ENCODE measurements around the gene SHOC2. TPM values are rescaled to one million over a fixed set of nuclear protein-coding genes. Genes with fewer than 3 reads are reported as not detected.

Gene SHOC2
- total and polyA plus RNA-seq, 2 of the 4 experiments (the other 2 are of a cell fraction): 13.4 to 47.5 TPM

DNA sequence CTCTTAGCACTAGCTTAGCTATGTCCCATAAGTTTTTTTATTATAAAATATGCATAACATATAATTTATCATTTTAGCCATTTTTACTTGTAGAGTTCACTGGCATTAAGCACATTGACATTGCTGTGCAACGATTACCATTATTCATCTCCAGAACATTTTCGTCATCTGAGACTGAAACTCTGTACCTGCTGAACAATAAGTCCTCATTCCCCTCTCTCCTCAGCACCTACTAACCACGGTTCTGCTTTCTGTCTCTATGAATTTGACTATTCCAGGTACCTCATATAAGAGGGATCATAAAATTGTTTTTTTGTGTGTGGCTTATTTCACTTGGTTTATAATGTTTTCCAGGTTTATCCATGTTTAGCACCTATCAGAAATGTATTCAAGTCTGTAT is 64.1 kb downstream of the SHOC2 start:
- Histone ChIP-seq H3K9me3 (ENCODE audit: control insufficient read depth, insufficient read depth, low read length) (no peaks in the 10 kb centered on the region), H3K9me1 (ENCODE audit: insufficient read depth, low read length) (no peaks in the 10 kb centered on the region), H3K4me1 (ENCODE audit: control insufficient read depth, insufficient read depth, low read length) (peaks cover 2% of the 10 kb centered on the region; the same call in 1 of the 2 replicates), H2BK5ac (ENCODE audit: low read depth, low read length, poor library complexity, severe bottlenecking) (no peak overlapping the region), H3K79me1 (ENCODE audit: low read depth in 1 of 2, low read length in 2 of 2) (peaks cover 21 to 47% of the 10 kb centered on the region in 2 experiments), H3K9ac (ENCODE audit: low read depth, low read length) (no peak overlapping the region), H4K91ac (ENCODE audit: insufficient read depth, low read depth, low read length) (no peak overlapping the region), H3K27ac (ENCODE audit: insufficient read depth, low read length) (no peak overlapping the region), H2BK20ac (ENCODE audit: low read depth, low read length) (no peak overlapping the region), H2BK15ac (ENCODE audit: low read depth, low read length) (no peak overlapping the region), H3K56ac (ENCODE audit: extremely low read depth, insufficient read depth, low read length) (no peak overlapping the region), H4K5ac (ENCODE audit: low read depth, low read length) (no peak overlapping the region), H3K27me3 (ENCODE audit: control insufficient read depth, insufficient read depth, low read length) (no peaks in the 10 kb centered on the region), H3K4me3 (ENCODE audit: insufficient read depth, low read depth, low read length) (no peak overlapping the region), H3K4ac (ENCODE audit: low read depth, low read length) (no peak overlapping the region), H3K36me3 (ENCODE audit: control insufficient read depth, insufficient read depth, low read length) (no peaks in the 10 kb centered on the region), H2AK5ac (ENCODE audit: low read depth, low read length) (no peak overlapping the region), H3K18ac (ENCODE audit: low read depth, low read length) (no peak overlapping the region), H2AK9ac (replicated peaks; ENCODE audit: low read depth, low read length, poor library complexity) (no peak overlapping the region), H3K14ac (replicated peaks; ENCODE audit: low read depth, low read length) (no peak overlapping the region), H2AFZ (replicated peaks; ENCODE audit: low read length, poor library complexity) (no peak overlapping the region), H3K23ac (ENCODE audit: low read depth, low read length) (no peak overlapping the region), H3K4me2 (ENCODE audit: low read depth, low read length) (no peak overlapping the region), H4K20me1 (ENCODE audit: insufficient read depth, low read length) (peaks cover 29% of the 10 kb centered on the region; the same call in 1 of the 2 replicates), H4K8ac (ENCODE audit: low read depth in 2 of 2, low read length in 2 of 2) (no peak overlapping the region), H2BK120ac (ENCODE audit: low read depth, low read length) (no peak overlapping the region)
- intact Hi-C loops (cut with micrococcal nuclease): no loop called here
- ChIA-PET CTCF (interaction anchor here (0.9 kb wide), 1 partner anchor 40 kb away, joined by 3 read pairs; no protein-coding TSS in a partner anchor), POLR2A (ENCODE audit: unreplicated experiment) (no interaction called here)
- ATAC-seq (ENCODE audit: low read depth) (no peak), DNase-seq (no peak)
- TF ChIP-seq RAD21 (IDR thresholded peaks at IDR 0.05; ENCODE audit: low read length): no peak
- TF ChIP-seq CEBPB (IDR thresholded peaks at IDR 0.05; ENCODE audit: low read depth, low read length): no peak
- TF ChIP-seq MAFK (IDR thresholded peaks at IDR 0.05; ENCODE audit: low read depth, low read length): no peak
- TF ChIP-seq FOS (IDR thresholded peaks at IDR 0.05; ENCODE audit: low read depth, low read length): no peak
- no peak for TF ChIP-seq BHLHE40 (IDR thresholded peaks at IDR 0.05; ENCODE audit: low read depth, low read length)
- TF ChIP-seq, protein P1, sequence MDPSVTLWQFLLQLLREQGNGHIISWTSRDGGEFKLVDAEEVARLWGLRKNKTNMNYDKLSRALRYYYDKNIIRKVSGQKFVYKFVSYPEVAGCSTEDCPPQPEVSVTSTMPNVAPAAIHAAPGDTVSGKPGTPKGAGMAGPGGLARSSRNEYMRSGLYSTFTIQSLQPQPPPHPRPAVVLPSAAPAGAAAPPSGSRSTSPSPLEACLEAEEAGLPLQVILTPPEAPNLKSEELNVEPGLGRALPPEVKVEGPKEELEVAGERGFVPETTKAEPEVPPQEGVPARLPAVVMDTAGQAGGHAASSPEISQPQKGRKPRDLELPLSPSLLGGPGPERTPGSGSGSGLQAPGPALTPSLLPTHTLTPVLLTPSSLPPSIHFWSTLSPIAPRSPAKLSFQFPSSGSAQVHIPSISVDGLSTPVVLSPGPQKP (IDR thresholded peaks at IDR 0.05; ENCODE audit: borderline replicate concordance, low read depth, low read length): no peak
- no peak for TF ChIP-seq CHD1 (IDR thresholded peaks at IDR 0.05; ENCODE audit: low read depth, low read length)
- TF ChIP-seq, protein P2, sequence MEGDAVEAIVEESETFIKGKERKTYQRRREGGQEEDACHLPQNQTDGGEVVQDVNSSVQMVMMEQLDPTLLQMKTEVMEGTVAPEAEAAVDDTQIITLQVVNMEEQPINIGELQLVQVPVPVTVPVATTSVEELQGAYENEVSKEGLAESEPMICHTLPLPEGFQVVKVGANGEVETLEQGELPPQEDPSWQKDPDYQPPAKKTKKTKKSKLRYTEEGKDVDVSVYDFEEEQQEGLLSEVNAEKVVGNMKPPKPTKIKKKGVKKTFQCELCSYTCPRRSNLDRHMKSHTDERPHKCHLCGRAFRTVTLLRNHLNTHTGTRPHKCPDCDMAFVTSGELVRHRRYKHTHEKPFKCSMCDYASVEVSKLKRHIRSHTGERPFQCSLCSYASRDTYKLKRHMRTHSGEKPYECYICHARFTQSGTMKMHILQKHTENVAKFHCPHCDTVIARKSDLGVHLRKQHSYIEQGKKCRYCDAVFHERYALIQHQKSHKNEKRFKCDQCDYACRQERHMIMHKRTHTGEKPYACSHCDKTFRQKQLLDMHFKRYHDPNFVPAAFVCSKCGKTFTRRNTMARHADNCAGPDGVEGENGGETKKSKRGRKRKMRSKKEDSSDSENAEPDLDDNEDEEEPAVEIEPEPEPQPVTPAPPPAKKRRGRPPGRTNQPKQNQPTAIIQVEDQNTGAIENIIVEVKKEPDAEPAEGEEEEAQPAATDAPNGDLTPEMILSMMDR (conservative IDR thresholded peaks at IDR 0.05; ENCODE audit: low read depth, low read length): no peak
- TF ChIP-seq RCOR1 (IDR thresholded peaks at IDR 0.05; ENCODE audit: insufficient replicate concordance, low read length): no peak
- no peak for TF ChIP-seq NFE2L2 (IDR thresholded peaks at IDR 0.05; ENCODE audit: low read depth, low read length)
- no peak for TF ChIP-seq MAZ (IDR thresholded peaks at IDR 0.05; ENCODE audit: borderline replicate concordance, low read depth, low read length)
- no peak for TF ChIP-seq SMC3 (IDR thresholded peaks at IDR 0.05; ENCODE audit: low read depth, low read length)
- TF ChIP-seq MXI1 (IDR thresholded peaks at IDR 0.05; ENCODE audit: borderline replicate concordance, low read depth, low read length): no peak
- TF ChIP-seq, protein P3, sequence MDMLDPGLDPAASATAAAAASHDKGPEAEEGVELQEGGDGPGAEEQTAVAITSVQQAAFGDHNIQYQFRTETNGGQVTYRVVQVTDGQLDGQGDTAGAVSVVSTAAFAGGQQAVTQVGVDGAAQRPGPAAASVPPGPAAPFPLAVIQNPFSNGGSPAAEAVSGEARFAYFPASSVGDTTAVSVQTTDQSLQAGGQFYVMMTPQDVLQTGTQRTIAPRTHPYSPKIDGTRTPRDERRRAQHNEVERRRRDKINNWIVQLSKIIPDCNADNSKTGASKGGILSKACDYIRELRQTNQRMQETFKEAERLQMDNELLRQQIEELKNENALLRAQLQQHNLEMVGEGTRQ (IDR thresholded peaks at IDR 0.05; ENCODE audit: low read depth, low read length): no peak
- TF ChIP-seq POLR2A (IDR thresholded peaks at IDR 0.05; ENCODE audit: low read depth, low read length): no peak
- TF ChIP-seq RFX5 (IDR thresholded peaks at IDR 0.05; ENCODE audit: low read depth, low read length): no peak
- dilution Hi-C loops (cut with HindIII; ENCODE audit: low sequenced_read_pairs, unreplicated experiment): no loop called here
- in situ Hi-C loops (cut with MboI; ENCODE audit: low sequenced_read_pairs): no loop called here
- WGBS, 2 experiments (ENCODE audit: extremely low coverage in 2 of 2, insufficient read length in 1 of 2): no CpG with 5 or more reads among the region's 3 CpGs
- BruUV-seq (replicated peaks): no TSS peak

Data from IMR-90 (cell line).